BLaER1 treated with 17β-estradiol and CSF1 and Interleukin-3, amounts not matched to agents 10 nM and 100 nM (cell line): ENCODE measurements around the gene CTAGE1.

Source experiments
- H3K27ac ChIP-seq, 11 experiments: shearing (Covaris generic); formaldehyde crosslinking; 2 replicates each; pipeline ENCODE4 v1.8.1; 2022
- H3K27me3 ChIP-seq, 11 experiments: shearing (Covaris generic); formaldehyde crosslinking; 2 replicates each; pipeline ENCODE4 v1.8.1; 2022
- H3K36me3 ChIP-seq, 11 experiments: shearing (Covaris generic); formaldehyde crosslinking; 2 replicates each; pipeline ENCODE4 v1.8.1; 2022
- H3K4me1 ChIP-seq, 10 experiments: shearing (Covaris generic); formaldehyde crosslinking; 2 replicates each; pipeline ENCODE4 v1.8.1; 2022
- H3K4me2 ChIP-seq, 11 experiments: shearing (Covaris generic); formaldehyde crosslinking; 2 replicates each; pipeline ENCODE4 v1.8.1; 2022
- H3K4me3 ChIP-seq, 10 experiments: shearing (Covaris generic); formaldehyde crosslinking; 2 replicates each; pipeline ENCODE4 v1.8.1; 2022
- H3K9ac ChIP-seq, 11 experiments: shearing (Covaris generic); formaldehyde crosslinking; 2 replicates each; pipeline ENCODE4 v1.8.1; 2022
- H3K9me3 ChIP-seq, 11 experiments: shearing (Covaris generic); formaldehyde crosslinking; replicated peaks in 1 of 11; 2 replicates each; pipeline ENCODE4 v1.8.1; 2022
- H4K20me1 ChIP-seq, 11 experiments: shearing (Covaris generic); formaldehyde crosslinking; 2 replicates each; pipeline ENCODE4 v1.8.1; 2022
- Cebpa-rat ChIP-seq, 11 experiments: shearing (Covaris generic); IDR thresholded peaks; 2 replicates each; pipeline ENCODE4 v1.8.1; 2022

CTAGE1 gene

GRCh38 chr18:22378672-22379282, 38.9 kb downstream of the CTAGE1 start:
- no peaks in the 10 kb centered on the region for H4K20me1 ChIP-seq
- no peak overlapping the region for H3K4me3 ChIP-seq
- H3K27me3 ChIP-seq: no peaks in the 10 kb centered on the region
- H3K9ac ChIP-seq: no peak overlapping the region
- no peaks in the 10 kb centered on the region for H3K36me3 ChIP-seq
- H3K27ac ChIP-seq: no peak overlapping the region
- H3K4me2 ChIP-seq: no peak overlapping the region
- no peaks in the 10 kb centered on the region for H3K4me1 ChIP-seq
- no peak for TF ChIP-seq Cebpa-rat (IDR thresholded peaks at IDR 0.05)
- H3K9me3 ChIP-seq: no peaks in the 10 kb centered on the region

GRCh38 chr18:22377769-22378168, 39.9 kb downstream of the CTAGE1 start:
- Histone ChIP-seq H3K4me3 (no peak overlapping the region), H3K4me1 (no peaks in the 10 kb centered on the region), H3K9me3 (no peaks in the 10 kb centered on the region), H3K27ac (no peak overlapping the region), H3K9ac (no peak overlapping the region), H3K36me3 (no peaks in the 10 kb centered on the region), H3K4me2 (no peak overlapping the region), H3K27me3 (no peaks in the 10 kb centered on the region), H4K20me1 (no peaks in the 10 kb centered on the region)
- no peak for TF ChIP-seq Cebpa-rat (IDR thresholded peaks at IDR 0.05)

- H3K27ac ChIP-seq: no peak overlapping the region
- no peaks in the 10 kb centered on the region for H3K4me1 ChIP-seq
- TF ChIP-seq Cebpa-rat (IDR thresholded peaks at IDR 0.05): no peak
- H3K9ac ChIP-seq: no peak overlapping the region
- no peaks in the 10 kb centered on the region for H4K20me1 ChIP-seq
- no peaks in the 10 kb centered on the region for H3K27me3 ChIP-seq
- no peak overlapping the region for H3K4me3 ChIP-seq
- H3K36me3 ChIP-seq: no peaks in the 10 kb centered on the region
- H3K9me3 ChIP-seq: no peaks in the 10 kb centered on the region
- no peak overlapping the region for H3K4me2 ChIP-seq
Observed at GRCh38 chr18:22370414-22370813, 47.3 kb downstream of the CTAGE1 start.

- no peaks in the 10 kb centered on the region for H3K27me3 ChIP-seq
- H3K27ac ChIP-seq: no peak overlapping the region
- H3K9me3 ChIP-seq: no peaks in the 10 kb centered on the region
- no peak overlapping the region for H3K9ac ChIP-seq
- no peaks in the 10 kb centered on the region for H4K20me1 ChIP-seq
- TF ChIP-seq Cebpa-rat (IDR thresholded peaks at IDR 0.05): no peak
- H3K4me1 ChIP-seq: no peaks in the 10 kb centered on the region
- no peak overlapping the region for H3K4me3 ChIP-seq
- H3K4me2 ChIP-seq: no peak overlapping the region
- H3K36me3 ChIP-seq: no peaks in the 10 kb centered on the region
Observed at GRCh38 chr18:22368021-22368420, 49.7 kb downstream of the CTAGE1 start.

- Histone ChIP-seq H3K4me2 (no peak overlapping the region), H3K9ac (no peak overlapping the region), H3K9me3 (no peaks in the 10 kb centered on the region), H3K27me3 (no peaks in the 10 kb centered on the region), H4K20me1 (no peaks in the 10 kb centered on the region), H3K4me3 (no peak overlapping the region), H3K4me1 (no peaks in the 10 kb centered on the region), H3K36me3 (no peaks in the 10 kb centered on the region), H3K27ac (no peak overlapping the region)
- TF ChIP-seq Cebpa-rat (IDR thresholded peaks at IDR 0.05): no peak
Observed at GRCh38 chr18:22367303-22367702, 50.4 kb downstream of the CTAGE1 start.

GRCh38 chr18:22363867-22364463, 53.8 kb downstream of the CTAGE1 start:
- H3K9ac ChIP-seq: no peak overlapping the region
- no peaks in the 10 kb centered on the region for H4K20me1 ChIP-seq
- H3K4me1 ChIP-seq: no peaks in the 10 kb centered on the region
- no peaks in the 10 kb centered on the region for H3K36me3 ChIP-seq
- no peak for TF ChIP-seq Cebpa-rat (IDR thresholded peaks at IDR 0.05)
- H3K4me3 ChIP-seq: no peak overlapping the region
- H3K27ac ChIP-seq: no peak overlapping the region
- H3K27me3 ChIP-seq: no peaks in the 10 kb centered on the region
- no peaks in the 10 kb centered on the region for H3K9me3 ChIP-seq
- no peak overlapping the region for H3K4me2 ChIP-seq
